H1 (cell line): ENCODE results near the gene BRD1. TPM values are rescaled to one million over a fixed set of nuclear protein-coding genes. Genes with fewer than 3 reads are reported as not detected.
A peak's percentile ranks its signal among the peaks of the same experiment; 100 is the strongest.

Experiments
- CTCF ChIA-PET: fragments of 300-600 bp; sonication (Branson Sonifier 250); formaldehyde crosslinking; loops from one replicate; lab custom pipeline; 2021; ENCODE audit not compliant: partially characterized antibody; lab: Charles Lee
- POLR2A ChIA-PET: fragments of 300-600 bp; sonication (Branson Sonifier 250); formaldehyde crosslinking; loops from one replicate; lab custom pipeline; 2021; ENCODE audit warnings: inconsistent platforms; ENCODE audit not compliant: partially characterized antibody; lab: Charles Lee
- DNase-seq, 2 experiments: peaks; one replicate each; pipeline versions ENCODE4 v3.0.0 to v3.0.0-alpha.2; 2010 to 2022; ENCODE audit warnings: low spot score in 2 of 2, low read depth in 1 of 2, mixed read lengths in 1 of 2
- FAIRE-seq: peaks from 2 replicates; lab custom pipeline; 2011; peaks lifted over from hg19 to GRCh38; lab: Jason Lieb, UNC
- H2AFZ ChIP-seq: 2 replicates; pipeline ENCODE4 v1.8.1; 2012; ENCODE audit warnings: low read length, inconsistent platforms
- H2AK5ac ChIP-seq: 2 replicates; pipeline ENCODE4 v1.6.1; 2013; ENCODE audit warnings: low read depth, low read length
- H2BK120ac ChIP-seq: replicated peaks from 2 replicates; pipeline ENCODE3; 2013; ENCODE audit warnings: low read depth, low read length, inconsistent platforms
- H2BK12ac ChIP-seq: 2 replicates; pipeline ENCODE4 v1.6.1; 2013; ENCODE audit warnings: low read depth, low read length
- H2BK15ac ChIP-seq: 2 replicates; pipeline ENCODE4 v1.6.1; 2013; ENCODE audit warnings: low read length
- H2BK20ac ChIP-seq: 2 replicates; pipeline ENCODE4 v1.6.1; 2013; ENCODE audit warnings: low read length
- H2BK5ac ChIP-seq: 2 replicates; pipeline ENCODE4 v1.6.1; 2013; ENCODE audit warnings: low read depth, low read length
- H3K14ac ChIP-seq: 2 replicates; pipeline ENCODE4 v1.6.1; 2013; ENCODE audit warnings: inconsistent platforms; ENCODE audit not compliant: insufficient read length
- H3K18ac ChIP-seq: 2 replicates; pipeline ENCODE4 v1.6.1; 2013; ENCODE audit warnings: low read length; ENCODE audit errors: extremely low read depth
- H3K23ac ChIP-seq: 2 replicates; pipeline ENCODE4 v1.6.1; 2013; ENCODE audit warnings: inconsistent platforms; ENCODE audit not compliant: insufficient read length
- H3K23me2 ChIP-seq: 2 replicates; pipeline ENCODE4 v1.6.1; 2013; ENCODE audit warnings: low read depth, low read length
- H3K27ac ChIP-seq: 2 replicates; pipeline ENCODE4 v1.6.1; 2011; ENCODE audit warnings: low read depth, low read length, inconsistent platforms
- H3K27me3 ChIP-seq, 4 experiments: replicated peaks in 1 of 4; 1 replicate in 1 of 4; 2 replicates in 3 of 4; pipeline versions ENCODE4 v1.6.1 to v1.8.1; 2011 to 2013; ENCODE audit warnings: low read length in 3 of 4, mild to moderate bottlenecking in 3 of 4, inconsistent platforms in 2 of 4, mixed read lengths in 2 of 4, moderate library complexity in 1 of 4; ENCODE audit not compliant: control insufficient read depth in 3 of 4, insufficient read depth in 3 of 4; ENCODE audit errors: extremely low read depth in 1 of 4
- H3K36me3 ChIP-seq, 4 experiments: 2 replicates each; pipeline versions ENCODE4 v1.6.1 to v1.8.1; 2011 to 2013; ENCODE audit warnings: mild to moderate bottlenecking in 4 of 4, low read length in 3 of 4, moderate library complexity in 2 of 4, control low read depth in 1 of 4, inconsistent platforms in 1 of 4; ENCODE audit not compliant: insufficient read depth in 4 of 4, control insufficient read depth in 2 of 4
- H3K4ac ChIP-seq: replicated peaks from 2 replicates; pipeline ENCODE3; 2013; ENCODE audit warnings: low read length, low read depth, mixed read lengths, inconsistent platforms; ENCODE audit not compliant: insufficient read length
- H3K4me1 ChIP-seq, 4 experiments: replicated peaks in 1 of 4; 1 replicate in 1 of 4; 2 replicates in 3 of 4; pipeline versions ENCODE4 v1.6.1 to v1.8.1; 2011 to 2013; ENCODE audit warnings: low read length in 3 of 4, inconsistent platforms in 2 of 4, mixed read lengths in 1 of 4; ENCODE audit not compliant: insufficient read depth in 4 of 4, control insufficient read depth in 3 of 4
- H3K4me2 ChIP-seq, 2 experiments: 2 replicates each; pipeline versions ENCODE4 v1.6.1 to v1.8.1; 2011 to 2013; ENCODE audit warnings: low read depth in 2 of 2, low read length in 2 of 2, control low read depth in 1 of 2, inconsistent platforms in 1 of 2, mild to moderate bottlenecking in 1 of 2; ENCODE audit not compliant: insufficient read depth in 1 of 2
- H3K4me3 ChIP-seq, 4 experiments: fragments of 200-600, 300-600 bp in 1 of 4; sonication (generic), shearing (Covaris generic), sonication (Bioruptor Twin) in 1 of 4; 2 replicates each; pipeline versions ENCODE4 v1.5.1 to v1.8.1; 2011 to 2016; ENCODE audit warnings: low read length in 4 of 4, low read depth in 3 of 4, control low read depth in 2 of 4, inconsistent platforms in 2 of 4, mild to moderate bottlenecking in 2 of 4, mixed read lengths in 1 of 4, moderate library complexity in 1 of 4; ENCODE audit not compliant: insufficient read depth in 2 of 4; ENCODE audit errors: extremely low read depth in 1 of 4
- H3K56ac ChIP-seq: replicated peaks from 2 replicates; pipeline ENCODE3; 2013; ENCODE audit warnings: low read depth, mild to moderate bottlenecking, mixed read lengths, low read length, inconsistent platforms; ENCODE audit not compliant: insufficient read length
- H3K79me1 ChIP-seq: 2 replicates; pipeline ENCODE4 v1.6.1; 2013; ENCODE audit warnings: low read depth, low read length, control low read depth
- H3K79me2 ChIP-seq, 2 experiments: 2 replicates each; pipeline versions ENCODE4 v1.6.1 to v1.8.1; 2012 to 2013; ENCODE audit warnings: low read length in 2 of 2, mild to moderate bottlenecking in 2 of 2, inconsistent platforms in 1 of 2; ENCODE audit not compliant: insufficient read depth in 2 of 2, control insufficient read depth in 1 of 2
- H3K9ac ChIP-seq, 4 experiments: replicated peaks in 1 of 4; 1 replicate in 1 of 4; 2 replicates in 3 of 4; pipeline versions ENCODE4 v1.6.1 to v1.8.1; 2011 to 2013; ENCODE audit warnings: low read depth in 3 of 4, low read length in 3 of 4, control low read depth in 2 of 4, mild to moderate bottlenecking in 2 of 4, moderate library complexity in 2 of 4, inconsistent platforms in 1 of 4; ENCODE audit errors: extremely low read depth in 1 of 4
- H3K9me3 ChIP-seq, 2 experiments: 2 replicates each; pipeline versions ENCODE4 v1.6.1 to v1.8.1; 2012 to 2013; ENCODE audit warnings: mild to moderate bottlenecking in 2 of 2, moderate library complexity in 2 of 2, control low read depth in 1 of 2, inconsistent platforms in 1 of 2, low read depth in 1 of 2, low read length in 1 of 2, mixed read lengths in 1 of 2; ENCODE audit not compliant: insufficient read depth in 2 of 2
- H4K20me1 ChIP-seq, 2 experiments: replicated peaks in 1 of 2; 2 replicates each; pipeline versions ENCODE3 to v1.8.1; 2011 to 2013; ENCODE audit warnings: inconsistent platforms in 2 of 2, low read length in 2 of 2, mild to moderate bottlenecking in 1 of 2; ENCODE audit not compliant: insufficient read depth in 2 of 2, control insufficient read depth in 1 of 2
- H4K5ac ChIP-seq: 2 replicates; pipeline ENCODE4 v1.6.1; 2013; ENCODE audit warnings: low read length, low read depth, mixed read lengths, inconsistent platforms; ENCODE audit not compliant: insufficient read length
- H4K8ac ChIP-seq: 2 replicates; pipeline ENCODE4 v1.8.0; 2013; ENCODE audit warnings: mild to moderate bottlenecking, moderate library complexity, low read length, inconsistent platforms; ENCODE audit not compliant: insufficient read depth; ENCODE audit errors: extremely low read depth
- H4K91ac ChIP-seq: replicated peaks from 2 replicates; pipeline ENCODE3; 2013; ENCODE audit warnings: low read length, mixed read lengths, inconsistent platforms; ENCODE audit not compliant: insufficient read length
- CHD2 ChIP-seq: IDR thresholded peaks from 2 replicates; pipeline ENCODE4 v1.6.1; 2012; ENCODE audit warnings: low read length, improper control_type of control experiment
- GTF2F1 ChIP-seq: IDR thresholded peaks from 2 replicates; pipeline ENCODE4 v1.6.1; 2012; ENCODE audit warnings: low read depth, low read length, improper control_type of control experiment, borderline replicate concordance
- NRF1 ChIP-seq: IDR thresholded peaks from 2 replicates; pipeline ENCODE4 v1.6.1; 2011; ENCODE audit warnings: mild to moderate bottlenecking, low read depth, low read length, improper control_type of control experiment
- POLR2AphosphoS5 ChIP-seq: IDR thresholded peaks from 2 replicates; pipeline ENCODE4 v1.6.1; 2011; ENCODE audit warnings: low read depth, low read length
- SIN3A ChIP-seq, 2 experiments: IDR thresholded peaks in 1 of 2; conservative IDR thresholded peaks in 1 of 2; 2 replicates each; pipeline ENCODE4 v1.6.1; 2011 to 2012; ENCODE audit warnings: low read length in 2 of 2, improper control_type of control experiment in 1 of 2, low read depth in 1 of 2, mild to moderate bottlenecking in 1 of 2
- SUZ12 ChIP-seq: fragments of 200-600 bp; sonication (generic); IDR thresholded peaks from 2 replicates; pipeline ENCODE4 v1.6.1; 2012; ENCODE audit warnings: mild to moderate bottlenecking, inconsistent platforms, low read length, moderate library complexity, mixed read lengths
- TAF1 ChIP-seq: IDR thresholded peaks from 2 replicates; pipeline ENCODE4 v1.6.1; 2011; ENCODE audit warnings: mild to moderate bottlenecking, low read depth, low read length
- TCF12 ChIP-seq: IDR thresholded peaks from 2 replicates; pipeline ENCODE4 v1.6.1; 2011; ENCODE audit warnings: low read depth, mild to moderate bottlenecking, low read length
- WGBS, 2 experiments: shearing (Covaris generic) in 1 of 2; methylation state at CpG; one replicate each; pipeline versions ENCODE4 v1.1.6 to v1.1.7; 2013 to 2015; ENCODE audit warnings: low lambda C conversion rate in 2 of 2, mixed read lengths in 2 of 2, inconsistent platforms in 1 of 2, low coverage in 1 of 2, missing lambda C conversion rate in 1 of 2; ENCODE audit not compliant: insufficient replicate concordance in 2 of 2, insufficient coverage in 1 of 2, insufficient read length in 1 of 2; ENCODE audit errors: extremely low coverage in 1 of 2, missing lambda C conversion rate in 1 of 2; 5-methylcytosine and 5-hydroxymethylcytosine counted together
- polyA plus RNA-seq, 7 experiments: library from polyadenylated mRNA; depleted of rRNA in 3 of 7; stranded (reverse) in 5 of 7; unstranded in 2 of 7; fragments of >200 nt in 5 of 7; fragments of 200-250 nt in 2 of 7; gene quantifications; 1 replicate in 5 of 7; 2 replicates in 1 of 7; 4 replicates in 1 of 7; pipeline versions ENCODE4 v1.2.1 to v1.2.3, GENCODE V29; 2011 to 2013; ENCODE audit warnings: missing spikeins in 2 of 7, mixed read lengths in 2 of 7
- total RNA-seq: library from RNA; stranded (reverse); fragmentation: NEBNext Ultra II Directional; extraction: Animal tissue kit (Norgen Biotek cat#: 25700); gene quantifications from 2 replicates; pipeline ENCODE4 v1.2.1, GENCODE V29; 2021

The BRD1 gene
- total and polyA plus RNA-seq, 2 of the 8 experiments (the other 6 are each of a cell fraction or from before 2014, with no cell fraction given) = 6.8 to 34.0 TPM

DNA sequence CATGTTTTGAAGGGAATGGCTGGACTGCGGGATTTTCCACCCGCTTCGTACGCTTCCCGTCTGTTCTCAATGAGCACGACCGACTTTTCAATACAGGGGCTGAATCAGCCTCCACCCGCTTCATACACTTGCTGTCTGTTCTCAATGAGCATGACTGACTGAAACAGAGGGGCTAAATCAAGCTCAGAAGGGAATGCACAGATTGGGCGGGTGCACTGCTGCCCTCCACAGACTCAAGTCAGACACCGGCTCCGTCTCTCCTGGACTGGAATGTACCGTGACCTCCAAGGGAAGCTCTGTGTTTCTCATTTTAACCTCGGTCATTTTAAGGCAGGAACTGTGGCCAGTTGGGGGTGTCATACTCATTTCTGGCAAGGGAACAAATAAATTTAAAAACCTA lies 48.5 kb downstream of the BRD1 start:
- Histone ChIP-seq H4K5ac (no peak overlapping the region), H3K36me3 (peaks cover 3 to 41% (median 29%) of the 10 kb centered on the region in 4 experiments), H3K27me3 (no peaks in the 10 kb centered on the region), H2BK20ac (no peak overlapping the region), H3K9me3 (no peaks in the 10 kb centered on the region; a peak in 1 of 4 replicates), H3K14ac (no peak overlapping the region), H2BK5ac (no peak overlapping the region), H3K79me1 (peaks cover 20% of the 10 kb centered on the region), H3K27ac (no peak overlapping the region), H2AFZ (no peak overlapping the region), H3K23ac (no peak overlapping the region), H3K79me2 (peaks cover 4 to 48% of the 10 kb centered on the region in 2 experiments; a peak in 2 of 4 replicates), H4K91ac (no peak overlapping the region), H3K9ac (no peak overlapping the region), H2BK15ac (no peak overlapping the region), H3K23me2 (no peaks in the 10 kb centered on the region; the same call in 1 of the 2 replicates), H3K4me1 (no peaks in the 10 kb centered on the region; a peak in 3 of 7 replicates), H3K4ac (no peak overlapping the region), H3K4me3 (no peak overlapping the region), H4K20me1 (peaks cover 16 to 31% of the 10 kb centered on the region in 2 experiments), H3K56ac (no peak overlapping the region), H2BK12ac (no peak overlapping the region), H2AK5ac (no peak overlapping the region), H3K4me2 (no peak overlapping the region), H2BK120ac (no peak overlapping the region), H4K8ac (peak overlapping the region; percentile 3; the same call in 1 of the 2 replicates), H3K18ac (no peak overlapping the region)
- TF ChIP-seq GTF2F1 (no peak), SUZ12 (no peak), CHD2 (no peak), POLR2AphosphoS5 (no peak), NRF1 (no peak), SIN3A (conservative IDR thresholded peaks at IDR 0.05 in 1 of 2, IDR thresholded peaks at IDR 0.05 in 1 of 2; ENCODE audit: low read depth in 1 of 2, low read length in 2 of 2) (no peak), TCF12 (no peak), TAF1 (no peak)
- 98% methylated on average over 13 of the region's 13 CpGs; no CpG with 5 or more reads in 1 of the 2 experiments for WGBS, 2 experiments
- FAIRE-seq = no peak
- POLR2A ChIA-PET = no interaction called here
- no peak for DNase-seq
- CTCF ChIA-PET = interaction anchor here (0.9 to 1.0 kb wide), 2 partner anchors 12 to 42 kb away, joined by 5 to 6 read pairs; no protein-coding TSS in a partner anchor
